ENCODE data around the gene SKA2. TPM values are rescaled to one million over a fixed set of nuclear protein-coding genes. Genes with fewer than 3 reads are reported as not detected.

SKA2 gene
- total and polyA plus RNA-seq, 10 of the 15 experiments (the other 5 are each of a cell fraction or from before 2014, with no cell fraction given), result 40.3 to 137 (median 112) TPM

GRCh38 chr17:59129814-59130213 lies 25.2 kb downstream of the SKA2 start:
- Histone ChIP-seq H3K36me3 (ENCODE audit: control insufficient read depth in 2 of 2, insufficient read depth in 2 of 2, low read length in 1 of 2) (peaks cover 0 to 2% of the 10 kb centered on the region in 2 experiments; a peak in 2 of 4 replicates), H2AFZ (ENCODE audit: control insufficient read depth, low read depth, low read length) (no peak overlapping the region), H3K27me3 (replicated peaks in 1 of 2; ENCODE audit: control insufficient read depth in 2 of 2, insufficient read depth in 2 of 2, low read length in 1 of 2) (no peaks in the 10 kb centered on the region), H3K4me3 (no peak overlapping the region), H3K27ac (ENCODE audit: control insufficient read depth, insufficient read depth) (no peak overlapping the region), H3K9ac (ENCODE audit: control insufficient read depth, insufficient read depth, low read length) (no peak overlapping the region), H4K20me1 (ENCODE audit: control insufficient read depth, insufficient read depth) (no peaks in the 10 kb centered on the region), H3K9me3 (replicated peaks; ENCODE audit: control insufficient read depth, insufficient read depth, low read length) (no peaks in the 10 kb centered on the region), H3K4me1 (ENCODE audit: control insufficient read depth, insufficient read depth, low read length) (peaks cover 5% of the 10 kb centered on the region), H3K79me2 (ENCODE audit: control insufficient read depth, insufficient read depth, low read length) (peaks cover 23% of the 10 kb centered on the region), H3K4me2 (ENCODE audit: control insufficient read depth, insufficient read depth) (no peak overlapping the region)
- 0% methylated on average over 1 of the region's 2 CpGs for WGBS (ENCODE audit: insufficient coverage, insufficient replicate concordance, low lambda C conversion rate, missing lambda C conversion rate)
- FAIRE-seq (no peak), ATAC-seq (no peak), DNase-seq (ENCODE audit: low read depth, low spot score) (no peak)
- ChIA-PET RAD21 (ENCODE audit: unreplicated experiment) (no interaction called here), SMC1A (ENCODE audit: uncharacterized antibody, unreplicated experiment) (no interaction called here), POLR2A (interaction anchor here (0.6 kb wide), 3 partner anchors 26 to 712 kb away, joined by 3 to 4 read pairs (median 3); no protein-coding TSS in a partner anchor), CTCF (no interaction called here)
- in situ Hi-C loops (cut with MboI) (no loop called here), intact Hi-C loops (cut with micrococcal nuclease; ENCODE audit: unreplicated experiment) (no loop called here)
- TF ChIP-seq HDGF (IDR thresholded peaks at IDR 0.05) (no peak), EZH2 (IDR thresholded peaks at IDR 0.05; ENCODE audit: borderline replicate concordance, control insufficient read depth, low read depth, low read length) (no peak), JUND (IDR thresholded peaks at IDR 0.05; ENCODE audit: low read depth, low read length) (no peak), EP300 (IDR thresholded peaks at IDR 0.05; ENCODE audit: borderline replicate concordance in 1 of 2, control insufficient read depth in 1 of 2, low read depth in 2 of 2, low read length in 2 of 2) (no peak), POU2F2 (IDR thresholded peaks at IDR 0.05; ENCODE audit: borderline replicate concordance, low read depth, low read length) (no peak), STAT3 (IDR thresholded peaks at IDR 0.05; ENCODE audit: low read depth, low read length) (no peak), EED (IDR thresholded peaks at IDR 0.05; ENCODE audit: low read depth) (no peak), RFX5 (IDR thresholded peaks at IDR 0.05; ENCODE audit: low read depth, low read length) (no peak), RAD21 (IDR thresholded peaks at IDR 0.05; ENCODE audit: insufficient read depth, low read depth, low read length) (no peak), CHD2 (IDR thresholded peaks at IDR 0.05; ENCODE audit: borderline replicate concordance, low read depth, low read length) (no peak)
- BruUV-seq (replicated peaks), result no TSS peak
